Bronchial epithelial cell (primary cell): ENCODE measurements around the gene SLC37A3. TPM values are rescaled to one million over a fixed set of nuclear protein-coding genes. Genes with fewer than 3 reads are reported as not detected.
"Not testable (repeated sequence)": the region's sequence is repeated elsewhere in the genome, so short reads cannot be mapped to it uniquely, and the experiment has no call there.

Experiments
- DNase-seq: peaks from one replicate; pipeline ENCODE4 v3.0.0-alpha.2; 2010; ENCODE audit warnings: low read depth
- FAIRE-seq: peaks from 2 replicates; lab custom pipeline; 2011; peaks lifted over from hg19 to GRCh38; lab: Jason Lieb, UNC
- H3K27me3 ChIP-seq: 2 replicates; pipeline ENCODE4 v1.5.1; 2011; ENCODE audit warnings: low read length; ENCODE audit not compliant: control insufficient read depth, insufficient read depth
- H3K36me3 ChIP-seq: 2 replicates; pipeline ENCODE4 v1.5.1; 2011; ENCODE audit warnings: low read length; ENCODE audit not compliant: control insufficient read depth, insufficient read depth
- H3K4me3 ChIP-seq: 2 replicates; pipeline ENCODE4 v1.5.1; 2011; ENCODE audit warnings: mild to moderate bottlenecking, low read depth, low read length, control low read depth
- total RNA-seq: library from RNA; depleted of rRNA; stranded (reverse); fragments of >200 nt; gene quantifications from 2 replicates; pipeline ENCODE4 v1.2.1, GENCODE V29; 2014
- TF ChIP-seq, protein P1 (sequence below): IDR thresholded peaks from 2 replicates; pipeline ENCODE4 v1.5.1; 2011; ENCODE audit warnings: mild to moderate bottlenecking, moderate library complexity, low read length, control low read depth, inconsistent platforms; ENCODE audit not compliant: insufficient read depth, severe bottlenecking

Gene SLC37A3
- total RNA-seq, 1 donor from 2014 or later = 58.7 TPM

- FAIRE-seq = no peak
- H3K27me3 ChIP-seq = no peaks in the 10 kb centered on the region
- no peaks in the 10 kb centered on the region for H3K36me3 ChIP-seq
- TF ChIP-seq, protein P1, sequence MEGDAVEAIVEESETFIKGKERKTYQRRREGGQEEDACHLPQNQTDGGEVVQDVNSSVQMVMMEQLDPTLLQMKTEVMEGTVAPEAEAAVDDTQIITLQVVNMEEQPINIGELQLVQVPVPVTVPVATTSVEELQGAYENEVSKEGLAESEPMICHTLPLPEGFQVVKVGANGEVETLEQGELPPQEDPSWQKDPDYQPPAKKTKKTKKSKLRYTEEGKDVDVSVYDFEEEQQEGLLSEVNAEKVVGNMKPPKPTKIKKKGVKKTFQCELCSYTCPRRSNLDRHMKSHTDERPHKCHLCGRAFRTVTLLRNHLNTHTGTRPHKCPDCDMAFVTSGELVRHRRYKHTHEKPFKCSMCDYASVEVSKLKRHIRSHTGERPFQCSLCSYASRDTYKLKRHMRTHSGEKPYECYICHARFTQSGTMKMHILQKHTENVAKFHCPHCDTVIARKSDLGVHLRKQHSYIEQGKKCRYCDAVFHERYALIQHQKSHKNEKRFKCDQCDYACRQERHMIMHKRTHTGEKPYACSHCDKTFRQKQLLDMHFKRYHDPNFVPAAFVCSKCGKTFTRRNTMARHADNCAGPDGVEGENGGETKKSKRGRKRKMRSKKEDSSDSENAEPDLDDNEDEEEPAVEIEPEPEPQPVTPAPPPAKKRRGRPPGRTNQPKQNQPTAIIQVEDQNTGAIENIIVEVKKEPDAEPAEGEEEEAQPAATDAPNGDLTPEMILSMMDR = no peak
- DNase-seq = no peak
- no peak overlapping the region for H3K4me3 ChIP-seq
Observed at GRCh38 chr7:140322759-140323158, 75.6 kb downstream of the SLC37A3 start.

DNA sequence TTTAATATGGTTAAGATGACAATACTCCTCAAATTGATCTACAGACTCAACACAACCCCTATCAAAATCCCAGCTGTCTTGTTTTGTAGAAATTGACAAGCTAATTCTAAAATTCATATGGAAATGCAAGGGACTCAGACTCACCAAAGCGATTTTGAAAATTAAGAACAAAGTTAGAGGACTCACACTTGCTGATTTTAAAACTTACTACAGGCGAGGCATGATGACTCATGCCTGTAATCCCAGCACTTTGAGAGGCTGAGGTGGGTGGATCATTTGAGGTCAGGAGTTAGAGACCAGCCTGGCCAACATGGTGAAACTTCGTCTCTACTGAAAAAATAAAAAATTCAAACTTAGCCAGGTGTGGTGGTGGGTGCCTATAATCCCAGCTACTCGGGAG, 78.3 kb downstream of the SLC37A3 start:
- not testable (repeated sequence) for H3K27me3 ChIP-seq, H3K4me3 ChIP-seq, H3K36me3 ChIP-seq, FAIRE-seq
- peak; percentile 20 for DNase-seq

- no peak for DNase-seq
- no peaks in the 10 kb centered on the region for H3K27me3 ChIP-seq
- no peak for FAIRE-seq
- no peak overlapping the region for H3K4me3 ChIP-seq
- TF ChIP-seq, protein P1 = no peak
- H3K36me3 ChIP-seq = no peaks in the 10 kb centered on the region
Observed at GRCh38 chr7:140317999-140318398, 80.3 kb downstream of the SLC37A3 start.

GRCh38 chr7:140317597-140317996, 80.7 kb downstream of the SLC37A3 start:
- TF ChIP-seq, protein P1 = no peak
- DNase-seq = no peak
- H3K4me3 ChIP-seq = no peak overlapping the region
- no peak for FAIRE-seq
- H3K27me3 ChIP-seq = no peaks in the 10 kb centered on the region
- H3K36me3 ChIP-seq = no peaks in the 10 kb centered on the region

DNA sequence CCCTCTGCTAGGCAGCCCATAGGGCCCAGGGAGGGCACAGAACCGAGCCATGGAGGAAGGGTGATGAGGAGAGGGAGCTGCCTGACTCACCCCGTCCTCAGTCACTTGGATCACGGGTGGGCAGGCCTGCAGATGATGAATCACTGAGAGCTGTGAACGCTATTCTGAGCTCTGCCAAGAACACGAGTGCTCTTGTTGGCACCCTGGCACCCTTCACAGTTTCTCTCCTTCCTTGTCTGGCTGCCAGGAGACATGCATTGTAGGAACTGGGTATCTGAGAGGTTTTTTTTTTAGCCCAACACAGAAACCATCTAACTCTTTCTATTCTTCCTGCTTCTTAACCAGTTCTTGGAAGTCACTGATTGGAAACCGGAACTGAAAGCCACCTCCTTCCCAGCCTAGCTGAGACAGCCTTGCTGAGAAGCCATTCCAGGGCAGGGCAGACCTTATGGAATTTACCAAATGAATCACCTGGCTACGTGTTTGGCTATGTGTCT, 82.1 kb downstream of the SLC37A3 start:
- peak; percentile 98 for DNase-seq
- Histone ChIP-seq H3K27me3 (no peaks in the 10 kb centered on the region), H3K4me3 (peak overlapping the region; percentile 1), H3K36me3 (no peaks in the 10 kb centered on the region)
- TF ChIP-seq, protein P1 = no peak
- FAIRE-seq = no peak

DNA sequence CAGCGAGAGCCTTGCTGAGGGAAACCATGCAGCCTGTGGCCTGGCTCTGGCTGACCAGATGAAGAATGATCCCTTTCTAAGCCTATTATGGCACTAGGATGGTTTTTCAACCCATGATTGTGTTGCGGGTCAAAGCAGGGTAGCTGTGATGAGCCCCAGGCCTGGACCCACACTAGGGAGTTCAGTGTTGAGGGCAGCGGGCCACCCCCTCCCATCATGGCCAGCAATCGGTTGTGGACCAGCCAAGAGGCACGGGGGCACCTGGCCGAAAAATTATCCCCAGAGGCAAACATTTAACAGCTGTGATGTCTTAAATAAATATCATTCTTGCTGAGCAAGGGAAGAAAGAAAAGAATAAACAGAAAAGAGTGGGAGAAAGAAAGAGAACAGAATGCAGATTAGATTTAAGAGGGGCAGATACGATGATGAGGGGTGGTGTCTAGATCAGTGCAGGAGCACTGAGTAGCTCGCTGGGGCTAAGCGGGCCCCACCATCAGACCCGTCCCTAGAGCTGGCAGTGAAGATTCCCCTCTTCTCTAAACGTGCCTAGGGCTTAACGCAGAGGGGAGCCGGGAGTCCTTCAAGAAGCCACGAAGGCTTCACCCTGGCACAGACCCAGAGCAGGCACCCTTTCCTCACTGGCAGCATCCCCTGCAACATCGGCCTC, 82.7 kb downstream of the SLC37A3 start:
- H3K4me3 ChIP-seq = no peak overlapping the region
- DNase-seq (no peak), FAIRE-seq (no peak)
- TF ChIP-seq, protein P1 = no peak
- no peaks in the 10 kb centered on the region for H3K27me3 ChIP-seq
- no peaks in the 10 kb centered on the region for H3K36me3 ChIP-seq
